22Rv1 (cell line): Measurements from ENCODE around the gene IL36G.

ENCODE experiments used
- CTCF ChIP-seq: fragments of 450-650 bp; IDR thresholded peaks from 2 replicates; pipeline ENCODE4 v1.5.1; 2017; ENCODE audit warnings: mild to moderate bottlenecking
- ZFX ChIP-seq: fragments of 450-650 bp; IDR thresholded peaks from 2 replicates; pipeline ENCODE4 v1.6.1; 2017; ENCODE audit warnings: antibody characterized with exemption, borderline replicate concordance

DNA sequence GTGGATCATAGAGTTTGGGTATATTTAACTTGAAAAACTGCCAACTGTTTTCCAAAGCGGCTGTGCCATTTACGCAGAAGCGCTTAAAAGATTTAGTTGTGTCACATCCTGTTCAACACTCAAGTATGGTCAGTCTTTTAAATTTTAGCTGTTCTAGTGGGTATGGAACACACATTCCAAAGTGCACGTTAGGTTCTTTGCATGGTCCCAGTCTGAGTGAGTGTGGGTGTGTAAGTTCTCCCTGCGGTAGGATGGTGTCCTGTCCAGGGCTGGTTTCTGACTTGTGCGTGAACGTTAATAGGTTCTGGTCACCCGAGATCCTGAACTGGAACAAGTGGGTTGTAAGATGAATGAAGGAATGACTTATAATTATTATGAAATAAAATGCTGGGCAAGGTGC, 28.4 kb upstream of the IL36G start:
- no peak for TF ChIP-seq CTCF
- TF ChIP-seq ZFX = no peak
